SHP77 (cell line): ENCODE data around the gene NUMB.
A peak's percentile ranks its signal among the peaks of the same experiment; 100 is the strongest.
"Not testable (repeated sequence)": the region's sequence is repeated elsewhere in the genome, so short reads cannot be mapped to it uniquely, and the experiment has no call there.

ENCODE experiments used
- DNase-seq, 2 experiments: peaks; one replicate each; lab custom pipeline; 2025; lab: John Stamatoyannopoulos, UW

Gene NUMB

DNA sequence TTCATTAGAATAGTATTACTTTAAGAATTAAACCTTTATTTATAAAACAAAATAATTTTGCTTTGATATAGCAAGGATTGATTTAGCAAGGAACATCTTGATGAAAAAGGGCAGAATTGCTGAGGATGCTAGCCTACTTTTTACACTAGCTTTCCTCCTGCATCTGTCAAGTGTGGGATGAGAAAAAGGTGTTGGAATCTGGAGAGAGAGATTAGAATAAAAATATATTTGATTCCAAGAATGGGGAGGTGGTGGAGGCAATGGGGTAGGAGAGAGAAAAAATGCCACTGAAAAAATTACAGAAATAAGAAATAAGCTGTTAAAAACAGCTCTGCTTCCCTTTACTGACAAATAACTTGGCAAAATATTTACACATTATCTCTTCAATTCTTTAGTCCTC is 98.9 kb downstream of the NUMB start:
- DNase-seq: no peak

- DNase-seq: no peak
Measured at GRCh38 chr14:73358187-73358586, 100.2 kb downstream of the NUMB start.

DNA sequence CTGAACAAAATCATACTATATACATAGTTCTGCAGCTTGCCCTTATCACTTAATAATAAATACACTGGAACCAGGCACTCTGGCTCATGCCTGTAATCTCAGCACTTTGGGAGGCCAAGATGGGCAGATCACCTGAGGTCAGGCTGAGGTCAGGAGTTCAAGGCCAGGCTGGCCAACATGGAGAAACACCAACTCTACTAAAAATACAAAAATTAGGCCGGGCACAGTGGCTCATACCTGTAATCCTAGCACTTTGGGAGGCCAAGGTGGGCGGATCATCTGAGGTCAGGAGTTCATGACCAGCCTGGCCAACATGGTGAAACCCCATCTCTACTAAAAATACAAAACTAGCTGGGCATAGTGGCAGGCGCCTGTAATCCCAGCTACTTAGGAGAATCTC is 109.3 kb downstream of the NUMB start:
- not testable (repeated sequence) for DNase-seq

DNA sequence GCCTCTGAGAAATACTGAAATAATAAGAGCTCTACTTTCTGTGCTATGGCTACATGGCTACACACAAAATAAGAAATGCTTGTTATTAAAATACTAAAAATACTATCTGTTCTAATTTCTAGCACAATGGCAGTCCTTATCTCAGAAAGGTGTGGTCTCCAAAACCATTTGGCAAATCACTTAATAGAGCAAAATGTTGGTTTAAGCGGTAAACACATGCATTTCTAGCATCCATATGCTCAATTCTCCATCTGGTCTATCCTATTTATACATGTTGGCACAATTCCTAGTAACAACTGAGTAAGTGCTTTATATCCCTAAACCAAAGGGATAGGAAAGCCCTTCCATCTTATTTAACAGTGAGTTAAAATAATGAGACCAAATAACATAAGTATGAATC is 114.0 kb downstream of the NUMB start:
- DNase-seq: no peak

GRCh38 chr14:73342670-73343069 is 115.7 kb downstream of the NUMB start:
- no peak for DNase-seq

DNA sequence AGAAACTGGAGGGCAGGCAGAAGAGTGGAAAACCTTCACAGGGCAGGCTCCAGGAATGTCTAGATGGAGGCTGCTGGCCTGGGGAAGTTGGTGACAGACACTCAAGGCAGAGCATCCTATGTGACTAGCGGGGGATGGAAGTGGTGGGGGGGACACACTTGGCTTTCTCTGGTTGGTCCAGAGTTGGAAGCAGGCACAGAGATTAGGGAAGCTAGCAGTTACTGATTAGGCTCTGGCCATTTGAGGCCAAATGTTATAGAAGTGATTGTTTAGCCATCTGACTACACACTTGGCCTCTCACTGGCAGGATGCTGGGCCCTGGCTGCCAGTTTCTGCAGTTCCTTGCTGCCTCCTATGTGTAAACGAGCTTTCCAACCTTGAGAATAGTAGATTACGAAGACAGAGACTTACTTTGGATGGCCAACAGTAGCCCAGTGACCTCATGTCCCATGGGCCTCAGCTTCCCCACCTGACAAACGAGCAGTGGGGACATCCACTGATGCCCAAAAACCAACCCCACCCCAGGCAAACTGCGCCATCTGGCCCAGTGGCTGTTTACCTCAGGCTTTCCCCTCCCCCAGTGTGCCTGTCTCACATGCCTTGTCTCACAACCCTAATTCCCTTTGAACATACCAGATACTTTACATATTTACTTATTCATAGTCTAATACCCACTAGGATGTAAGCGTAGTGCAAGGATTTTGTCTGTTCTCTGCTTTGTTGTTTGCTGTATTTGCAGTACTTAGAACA is 118.3 kb downstream of the NUMB start:
- DNase-seq: no peak

DNA sequence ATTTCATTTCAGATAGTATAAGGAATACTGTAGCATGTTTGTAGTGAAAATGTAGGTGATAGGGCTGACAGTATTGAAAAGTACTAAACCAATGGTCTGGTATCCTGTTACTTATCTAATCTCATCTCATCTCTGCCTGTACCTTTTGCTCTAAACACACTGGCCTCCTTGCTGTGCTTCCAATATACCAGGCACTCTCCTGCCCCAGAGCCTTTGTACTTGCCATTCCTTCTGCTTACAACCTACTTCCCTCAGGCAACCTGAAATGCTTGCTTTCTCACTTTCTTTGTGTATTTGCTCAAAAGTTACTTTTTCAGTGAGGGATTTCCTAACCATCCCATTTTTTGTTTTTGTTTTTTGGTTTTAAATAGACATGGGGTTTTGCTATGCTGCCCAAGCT is 119.1 kb downstream of the NUMB start:
- DNase-seq: no peak

DNA sequence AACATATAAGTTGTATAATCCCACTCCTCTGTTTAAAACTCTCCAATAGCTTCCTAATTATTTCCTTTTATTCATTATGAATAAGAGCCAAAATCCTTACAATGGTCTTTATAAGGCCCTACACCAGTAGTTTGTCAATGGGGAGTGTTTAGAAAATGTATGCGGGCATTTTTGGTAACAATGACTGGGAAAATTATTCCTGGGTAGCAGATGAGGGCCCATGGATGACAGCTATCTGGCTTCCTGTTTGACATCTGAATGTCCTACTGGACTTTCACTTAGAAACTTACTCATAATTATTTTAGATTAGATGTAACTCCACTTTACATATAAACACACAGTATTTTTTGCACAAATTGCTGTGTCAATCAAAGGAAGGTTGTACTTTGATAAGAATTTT is 119.8 kb downstream of the NUMB start:
- no peak for DNase-seq

DNA sequence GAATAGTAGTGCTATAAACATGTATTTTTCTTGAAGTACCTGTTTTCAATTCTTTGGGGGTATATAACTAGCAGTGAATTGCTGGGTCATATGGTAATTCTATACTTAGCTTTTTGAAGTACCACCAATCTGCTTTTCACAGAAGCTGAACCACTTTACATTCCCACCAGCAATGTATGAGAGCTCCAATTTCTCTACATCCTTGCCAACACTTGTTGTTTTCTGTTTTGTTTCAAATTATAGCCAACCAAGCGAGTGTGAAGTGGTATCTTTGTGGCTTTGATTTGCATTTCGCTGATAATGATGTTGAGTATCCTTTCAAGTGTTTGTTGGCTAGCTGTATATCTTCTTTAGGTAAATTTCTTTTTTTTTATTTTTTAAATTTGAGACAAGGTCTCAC is 125.3 kb downstream of the NUMB start:
- DNase-seq: no peak

GRCh38 chr14:73325630-73326299 is 132.6 kb downstream of the NUMB start:
- DNase-seq: no peak

- DNase-seq: no peak
Measured at GRCh38 chr14:73325063-73325462, 133.3 kb downstream of the NUMB start.

- no peak for DNase-seq
Measured at GRCh38 chr14:73324533-73324932, 133.8 kb downstream of the NUMB start.

GRCh38 chr14:73323896-73324399 is 134.4 kb downstream of the NUMB start:
- no peak for DNase-seq

- DNase-seq: no peak
Measured at GRCh38 chr14:73313151-73313550, 145.2 kb downstream of the NUMB start.

- DNase-seq: no peak
Measured at GRCh38 chr14:73312687-73313086, 145.7 kb downstream of the NUMB start.

DNA sequence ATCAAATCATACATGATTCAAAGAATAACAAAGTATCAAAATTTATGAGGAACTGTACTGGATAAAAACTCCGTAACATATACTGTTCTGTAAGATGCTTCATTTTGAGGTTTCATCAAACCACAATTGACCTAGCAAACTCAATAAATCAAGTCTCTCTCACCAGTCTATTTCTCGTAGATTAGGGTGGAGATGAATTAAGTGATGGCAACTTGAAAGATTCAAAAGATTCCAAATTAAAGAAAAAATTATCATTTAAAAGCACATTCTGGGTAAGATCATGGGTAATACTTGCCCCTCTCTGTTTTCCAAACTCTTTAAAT is 146.7 kb downstream of the NUMB start:
- DNase-seq: no peak

DNA sequence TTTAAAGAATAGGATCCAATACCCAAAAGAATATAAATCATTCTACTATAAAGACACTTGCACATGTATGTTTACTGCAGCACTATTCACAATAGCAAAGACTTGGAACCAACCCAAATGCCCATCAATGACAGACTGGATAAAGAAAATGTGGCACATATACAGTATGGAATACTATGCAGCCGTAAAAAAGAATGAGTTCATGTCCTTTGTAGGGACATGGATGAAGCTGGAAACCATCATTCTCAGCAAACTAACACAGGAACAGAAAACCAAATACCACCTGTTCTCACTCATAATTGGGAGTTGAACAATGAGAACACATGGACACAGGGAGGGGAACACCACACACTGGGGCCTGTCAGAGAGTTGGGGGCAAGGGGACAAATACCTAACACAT is 149.1 kb downstream of the NUMB start:
- not testable (repeated sequence) for DNase-seq

DNA sequence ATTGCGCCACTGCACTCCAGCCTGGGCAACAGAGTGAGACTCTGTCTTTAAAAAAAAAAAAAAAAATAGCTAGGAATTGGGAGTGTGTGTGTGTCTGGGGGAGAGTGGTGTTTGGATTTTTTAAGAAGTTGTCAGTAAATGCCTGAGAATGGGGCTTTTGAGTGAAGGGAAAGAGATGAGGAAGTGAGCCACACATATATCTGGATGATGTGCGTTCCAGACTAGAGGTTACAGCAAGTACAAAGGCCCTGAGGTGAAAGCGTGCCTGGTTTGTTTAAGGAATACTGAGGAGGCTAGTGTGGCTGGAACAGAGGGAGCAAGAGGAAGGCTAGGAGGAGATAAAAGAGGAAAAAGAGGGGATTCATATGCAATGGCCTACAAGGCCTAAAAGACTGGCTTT is 151.1 kb downstream of the NUMB start:
- DNase-seq: no peak

DNA sequence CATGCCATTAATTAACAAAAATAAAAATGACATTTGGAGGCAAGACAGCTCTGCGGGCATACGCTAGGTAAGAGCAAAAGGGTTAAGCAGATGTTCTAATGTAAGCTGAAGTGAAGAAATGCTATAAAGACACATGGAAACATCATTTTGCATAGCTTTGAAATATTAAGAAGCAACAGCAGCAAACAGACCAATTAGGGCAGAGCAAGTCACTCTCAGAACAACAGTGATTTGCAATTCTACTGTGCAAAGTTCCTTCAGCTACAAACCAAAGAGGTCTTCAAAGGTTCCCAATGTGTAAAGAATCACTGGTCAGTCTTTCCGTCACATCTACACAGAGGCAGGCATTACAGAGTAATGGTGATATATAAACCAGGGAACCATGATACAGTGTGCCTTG is 152.8 kb downstream of the NUMB start:
- no peak for DNase-seq

DNA sequence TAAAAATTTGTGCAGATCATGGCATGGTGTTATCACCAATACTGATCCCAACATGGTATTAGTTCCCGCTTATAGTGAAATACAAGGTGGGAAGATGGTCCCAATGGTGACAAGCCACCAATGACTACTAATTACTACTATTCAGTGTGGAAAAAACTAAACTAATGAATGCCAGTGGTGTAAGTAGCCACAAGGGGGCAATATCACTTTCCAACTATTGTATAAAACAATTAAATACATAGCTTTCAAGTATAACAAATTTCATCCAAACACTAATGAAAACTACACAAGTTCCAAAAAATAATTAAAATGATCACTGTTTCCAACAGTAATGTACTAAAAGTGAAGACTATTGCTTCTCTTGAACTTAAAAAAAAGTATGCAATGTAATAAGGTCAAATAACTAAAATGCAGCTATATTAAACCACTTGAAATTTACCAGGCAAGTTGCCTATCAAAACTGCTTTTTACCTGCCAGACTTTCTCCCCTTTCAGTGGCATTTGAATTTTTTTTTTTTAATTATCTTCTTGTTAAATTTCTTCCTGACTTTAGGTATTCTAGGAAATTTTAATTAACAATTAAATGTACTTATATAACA is 163.0 kb downstream of the NUMB start:
- peak; percentile 10 to 24 for DNase-seq

DNA sequence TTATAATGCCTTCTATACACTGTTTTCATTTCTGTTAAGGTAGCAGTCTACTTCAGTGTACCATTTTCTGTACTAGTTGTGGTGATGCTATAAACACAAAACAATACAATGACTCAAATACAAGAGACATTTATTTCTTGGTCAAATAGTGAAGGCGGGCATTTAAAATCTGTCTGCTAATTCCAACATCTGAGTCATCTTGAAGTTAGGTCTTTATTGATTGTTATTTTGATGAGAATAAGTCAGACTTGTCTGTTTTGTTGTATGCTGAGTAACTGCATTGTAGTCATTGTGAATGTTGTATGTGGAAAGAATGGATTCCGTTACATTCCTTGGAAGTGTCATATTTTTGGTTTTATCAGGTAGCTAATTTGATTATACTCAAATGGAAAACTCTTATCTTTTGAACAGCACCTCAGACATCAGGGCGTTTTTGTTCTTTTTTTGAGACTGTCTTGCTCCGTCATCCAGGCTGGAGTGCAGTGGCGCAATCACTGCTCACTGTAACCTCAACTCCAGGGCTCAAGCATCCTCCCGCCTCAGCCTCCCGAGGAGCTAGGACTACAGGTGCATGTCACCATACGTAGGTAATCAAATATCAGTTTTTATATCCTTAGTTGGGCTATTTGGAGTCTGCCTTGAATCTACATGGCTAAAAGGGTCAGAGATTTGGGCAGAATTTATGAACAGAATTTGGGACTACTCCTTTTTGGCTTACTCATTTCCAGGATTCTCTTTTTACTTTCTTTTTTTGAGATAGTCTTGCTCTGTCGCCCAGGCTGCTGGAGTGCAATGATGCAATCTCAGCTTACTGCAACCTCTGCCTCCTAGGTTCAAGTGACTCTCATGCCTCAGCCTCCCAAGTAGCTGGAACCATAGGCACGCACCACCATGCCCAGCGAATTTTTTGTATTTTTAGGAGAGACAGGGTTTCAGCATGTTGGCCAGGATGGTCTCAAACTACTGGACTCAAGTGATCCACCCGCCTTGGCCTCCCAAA is 164.3 kb downstream of the NUMB start:
- DNase-seq: no peak

DNA sequence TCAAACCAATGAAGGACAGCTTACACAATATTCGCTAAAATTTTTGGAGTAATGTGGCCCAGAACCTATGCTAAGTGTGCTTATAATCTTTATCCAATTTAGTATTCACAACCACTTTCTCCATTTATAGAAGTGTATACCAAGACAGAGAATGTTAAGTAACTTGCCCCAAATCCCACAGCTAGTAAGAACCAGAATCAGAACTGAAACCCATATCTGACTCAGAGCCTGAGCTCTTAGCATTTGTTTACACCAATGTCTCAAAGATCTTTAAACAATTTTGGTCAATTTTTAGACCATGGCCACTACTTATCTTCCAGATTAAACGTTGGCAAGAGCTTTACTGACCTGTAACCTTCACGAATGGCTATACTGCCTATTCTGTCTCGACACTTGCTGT is 168.1 kb downstream of the NUMB start:
- DNase-seq: no peak
